NCI-H1930 (cell line): ENCODE results near the gene KCNIP2.

Experiments
- DNase-seq, 2 experiments: peaks; one replicate each; lab custom pipeline; 2025; lab: John Stamatoyannopoulos, UW

Gene KCNIP2

GRCh38 chr10:101782811-101783735 is 60.5 kb downstream of the KCNIP2 start, which contains the start of gene NPM3:
Gene NPM3, minus strand, starts transcription at chr10:101783446. Its CDS starts 56 bp downstream, at chr10:101783390.
- DNase-seq, result peak; percentile 26 to 62

GRCh38 chr10:101781984-101782810 is 61.4 kb downstream of the KCNIP2 start:
- DNase-seq, result no peak

GRCh38 chr10:101781655-101781983 is 62.0 kb downstream of the KCNIP2 start:
- no peak for DNase-seq

DNA sequence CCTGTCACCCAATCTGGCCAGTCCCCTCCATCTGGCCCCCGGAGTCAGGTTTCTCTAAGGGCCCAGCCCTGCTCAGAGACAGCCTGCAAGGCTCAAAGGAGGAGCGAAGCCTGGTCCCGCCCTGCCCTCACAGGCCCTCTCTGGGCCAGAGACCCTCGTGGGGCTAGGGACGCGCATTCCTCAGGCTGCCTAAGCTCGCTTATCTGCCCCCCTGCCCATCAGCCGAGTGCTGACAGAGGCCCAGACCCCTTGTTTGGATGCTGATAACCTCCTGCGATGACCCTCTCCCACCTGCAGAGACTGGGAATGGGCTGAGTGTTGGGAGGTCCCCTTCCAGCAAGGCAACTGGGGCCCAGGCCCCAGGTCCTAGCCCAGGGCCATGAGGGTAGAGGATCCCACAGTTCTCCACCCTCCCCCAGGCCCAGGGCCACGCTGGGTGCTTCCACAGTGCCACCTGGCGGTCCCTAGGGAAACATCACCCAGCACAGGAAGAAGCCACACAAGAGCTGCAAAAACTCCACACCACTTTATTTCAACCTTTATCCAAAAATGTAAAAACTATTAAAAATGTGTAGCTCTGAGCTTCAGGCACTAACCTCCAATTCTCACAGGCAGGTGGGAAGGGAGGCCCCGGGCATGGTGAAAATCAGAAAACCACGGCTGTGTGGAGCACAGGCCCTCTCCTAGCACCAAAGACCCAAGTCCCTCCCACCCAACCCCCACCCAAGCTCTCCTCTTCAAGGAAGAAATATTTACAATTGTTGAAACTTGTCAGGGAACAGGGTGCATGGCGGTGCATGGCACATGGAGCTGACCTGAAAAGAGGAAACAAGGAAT is 62.6 kb downstream of the KCNIP2 start:
- DNase-seq, result peak; percentile 10 to 42

GRCh38 chr10:101780187-101780817 is 63.3 kb downstream of the KCNIP2 start:
- DNase-seq, result no peak

GRCh38 chr10:101779544-101780186 is 63.9 kb downstream of the KCNIP2 start:
- peak in 1 of 2 experiments; percentile 25 for DNase-seq

GRCh38 chr10:101778781-101779543 is 64.6 kb downstream of the KCNIP2 start:
- DNase-seq, result no peak

DNA sequence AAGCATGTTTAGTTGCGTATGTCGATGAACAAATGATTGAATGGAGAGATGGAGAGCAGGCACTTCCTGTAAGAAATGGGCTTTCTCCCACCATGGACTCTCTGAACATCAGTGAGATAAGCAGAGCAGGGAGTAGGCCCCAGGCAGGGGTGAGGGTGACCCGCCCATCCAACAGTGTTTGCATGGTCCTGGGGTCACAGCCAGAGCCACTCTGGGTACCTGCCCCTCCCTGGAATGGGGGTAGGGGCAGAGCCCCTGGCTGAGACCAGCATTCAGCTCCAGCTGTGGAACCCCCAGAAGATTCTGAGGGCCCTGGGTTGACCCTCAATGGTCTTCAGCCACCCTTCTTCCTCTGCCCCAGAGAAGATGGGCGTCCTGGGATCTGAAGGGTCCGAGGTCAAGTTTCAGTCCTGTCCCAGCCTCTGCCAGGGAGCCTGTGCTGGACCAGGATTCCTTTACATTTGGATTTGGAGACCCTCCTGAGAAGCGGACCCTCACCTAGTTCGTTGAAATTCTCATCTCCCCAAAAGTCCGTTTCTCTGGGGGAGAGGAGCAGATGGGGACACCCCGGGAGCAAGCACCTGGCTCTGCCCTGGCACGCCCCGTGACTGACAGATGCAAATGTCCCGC is 65.3 kb downstream of the KCNIP2 start:
- DNase-seq, result no peak

DNA sequence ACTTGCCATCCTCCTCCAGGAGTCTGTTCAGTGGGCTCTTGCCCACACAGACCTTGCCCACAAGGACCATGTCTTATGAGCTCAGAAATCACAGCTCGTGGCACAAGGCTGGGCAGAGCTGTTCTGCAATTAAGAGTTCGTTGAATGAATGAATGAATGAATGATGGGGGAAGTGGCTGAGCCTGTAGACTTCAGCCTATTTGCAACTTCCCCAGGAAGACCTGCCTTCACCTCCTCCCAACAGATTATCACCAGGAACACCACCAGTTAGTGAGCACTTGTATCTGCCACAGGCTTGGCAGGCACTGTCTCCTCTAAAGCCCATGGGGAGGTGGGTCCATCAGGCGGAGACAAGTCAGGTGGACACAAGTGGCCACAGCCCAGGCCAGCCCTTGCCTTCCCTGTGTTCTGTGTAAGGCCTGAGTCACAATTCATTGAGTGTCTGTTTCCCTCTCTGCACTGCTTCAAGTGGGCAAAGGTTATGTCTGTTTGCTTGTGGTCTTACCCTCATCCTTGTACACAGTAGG is 65.9 kb downstream of the KCNIP2 start:
- DNase-seq, result no peak

GRCh38 chr10:101776161-101776817 is 67.3 kb downstream of the KCNIP2 start:
- no peak for DNase-seq
